ENCODE results near the gene GBE1. TPM values are rescaled to one million over a fixed set of nuclear protein-coding genes. Genes with fewer than 3 reads are reported as not detected.

GBE1 gene
- total and polyA plus RNA-seq, 9 of the 15 experiments (the other 6 are each of a cell fraction or from before 2014, with no cell fraction given), result 7.9 to 25.6 (median 13.1) TPM

DNA sequence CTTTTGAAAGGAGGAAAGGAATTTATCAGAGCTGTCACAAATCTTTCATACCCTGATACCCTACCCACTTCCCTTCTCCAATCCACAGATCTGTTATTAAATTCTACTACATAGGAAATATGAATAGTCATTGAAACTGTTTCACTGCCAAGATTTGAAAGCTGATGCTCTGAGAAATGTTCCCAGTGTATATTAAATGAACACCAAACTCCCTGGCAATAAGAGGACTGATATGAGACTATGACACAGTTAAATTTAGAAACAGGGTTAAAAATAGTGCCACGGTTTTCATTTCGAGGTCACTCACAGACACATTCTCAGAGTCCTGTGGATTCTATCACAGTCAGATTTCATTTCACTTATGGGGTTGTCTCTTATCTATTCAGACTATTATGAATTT lies 27.2 kb upstream of the GBE1 start:
- no peak for DNase-seq (ENCODE audit: extremely low read depth in 1 of 4, low spot score in 3 of 4)
- Histone ChIP-seq H4K20me1 (replicated peaks; ENCODE audit: control insufficient read depth, insufficient read depth, low read length) (no peaks in the 10 kb centered on the region), H3K27me3 (ENCODE audit: control insufficient read depth in 2 of 2, insufficient read depth in 2 of 2, low read length in 2 of 2) (no peaks in the 10 kb centered on the region), H2AFZ (ENCODE audit: low read depth, low read length) (no peak overlapping the region), H3K36me3 (ENCODE audit: control insufficient read depth, insufficient read depth, low read length) (no peaks in the 10 kb centered on the region), H3K9ac (ENCODE audit: insufficient read depth in 1 of 2, low read depth in 2 of 2, low read length in 2 of 2) (no peak overlapping the region), H3K27ac (ENCODE audit: extremely low read depth, low read depth, low read length) (no peak overlapping the region), H3K4me2 (ENCODE audit: insufficient read depth, low read length) (no peak overlapping the region), H3K4me1 (replicated peaks in 1 of 2; ENCODE audit: control insufficient read depth in 2 of 2, insufficient read depth in 2 of 2, low read length in 2 of 2) (no peaks in the 10 kb centered on the region), H3K9me1 (ENCODE audit: control insufficient read depth, insufficient read depth, low read length) (no peaks in the 10 kb centered on the region), H3K79me2 (ENCODE audit: control insufficient read depth, insufficient read depth, low read length) (no peaks in the 10 kb centered on the region), H3K9me3 (replicated peaks; ENCODE audit: control insufficient read depth, insufficient read depth, low read depth, low read length) (no peaks in the 10 kb centered on the region), H3K4me3 (no peak overlapping the region)
- intact Hi-C loops (cut with micrococcal nuclease) (loop anchor here (10.0 kb wide), 1 partner anchor 204 kb away; no protein-coding TSS in a partner anchor), in situ Hi-C loops (cut with MboI) (no loop called here)
- FAIRE-seq, result no peak
- TF ChIP-seq ZNF24 (IDR thresholded peaks at IDR 0.05), result no peak
- TF ChIP-seq, protein P1, sequence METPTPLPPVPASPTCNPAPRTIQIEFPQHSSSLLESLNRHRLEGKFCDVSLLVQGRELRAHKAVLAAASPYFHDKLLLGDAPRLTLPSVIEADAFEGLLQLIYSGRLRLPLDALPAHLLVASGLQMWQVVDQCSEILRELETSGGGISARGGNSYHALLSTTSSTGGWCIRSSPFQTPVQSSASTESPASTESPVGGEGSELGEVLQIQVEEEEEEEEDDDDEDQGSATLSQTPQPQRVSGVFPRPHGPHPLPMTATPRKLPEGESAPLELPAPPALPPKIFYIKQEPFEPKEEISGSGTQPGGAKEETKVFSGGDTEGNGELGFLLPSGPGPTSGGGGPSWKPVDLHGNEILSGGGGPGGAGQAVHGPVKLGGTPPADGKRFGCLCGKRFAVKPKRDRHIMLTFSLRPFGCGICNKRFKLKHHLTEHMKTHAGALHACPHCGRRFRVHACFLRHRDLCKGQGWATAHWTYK (CRISPR knock-in tag; IDR thresholded peaks at IDR 0.05), result no peak
- no peak for TF ChIP-seq GATAD2A (IDR thresholded peaks at IDR 0.05)
- TF ChIP-seq, protein P2, sequence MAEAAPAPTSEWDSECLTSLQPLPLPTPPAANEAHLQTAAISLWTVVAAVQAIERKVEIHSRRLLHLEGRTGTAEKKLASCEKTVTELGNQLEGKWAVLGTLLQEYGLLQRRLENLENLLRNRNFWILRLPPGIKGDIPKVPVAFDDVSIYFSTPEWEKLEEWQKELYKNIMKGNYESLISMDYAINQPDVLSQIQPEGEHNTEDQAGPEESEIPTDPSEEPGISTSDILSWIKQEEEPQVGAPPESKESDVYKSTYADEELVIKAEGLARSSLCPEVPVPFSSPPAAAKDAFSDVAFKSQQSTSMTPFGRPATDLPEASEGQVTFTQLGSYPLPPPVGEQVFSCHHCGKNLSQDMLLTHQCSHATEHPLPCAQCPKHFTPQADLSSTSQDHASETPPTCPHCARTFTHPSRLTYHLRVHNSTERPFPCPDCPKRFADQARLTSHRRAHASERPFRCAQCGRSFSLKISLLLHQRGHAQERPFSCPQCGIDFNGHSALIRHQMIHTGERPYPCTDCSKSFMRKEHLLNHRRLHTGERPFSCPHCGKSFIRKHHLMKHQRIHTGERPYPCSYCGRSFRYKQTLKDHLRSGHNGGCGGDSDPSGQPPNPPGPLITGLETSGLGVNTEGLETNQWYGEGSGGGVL (CRISPR knock-in tag; IDR thresholded peaks at IDR 0.05), result no peak
- no peak for TF ChIP-seq CBX3 (IDR thresholded peaks at IDR 0.05; ENCODE audit: borderline replicate concordance in 1 of 2, low read length in 2 of 2)
- no peak for TF ChIP-seq ZFP36 (IDR thresholded peaks at IDR 0.05; ENCODE audit: low read depth, low read length, partially characterized antibody)
- TF ChIP-seq NONO (IDR thresholded peaks at IDR 0.05; ENCODE audit: low read depth in 2 of 2, low read length in 1 of 2), result no peak
- no peak for TF ChIP-seq MIER1 (IDR thresholded peaks at IDR 0.05; ENCODE audit: low read depth)
- TF ChIP-seq, protein P3, sequence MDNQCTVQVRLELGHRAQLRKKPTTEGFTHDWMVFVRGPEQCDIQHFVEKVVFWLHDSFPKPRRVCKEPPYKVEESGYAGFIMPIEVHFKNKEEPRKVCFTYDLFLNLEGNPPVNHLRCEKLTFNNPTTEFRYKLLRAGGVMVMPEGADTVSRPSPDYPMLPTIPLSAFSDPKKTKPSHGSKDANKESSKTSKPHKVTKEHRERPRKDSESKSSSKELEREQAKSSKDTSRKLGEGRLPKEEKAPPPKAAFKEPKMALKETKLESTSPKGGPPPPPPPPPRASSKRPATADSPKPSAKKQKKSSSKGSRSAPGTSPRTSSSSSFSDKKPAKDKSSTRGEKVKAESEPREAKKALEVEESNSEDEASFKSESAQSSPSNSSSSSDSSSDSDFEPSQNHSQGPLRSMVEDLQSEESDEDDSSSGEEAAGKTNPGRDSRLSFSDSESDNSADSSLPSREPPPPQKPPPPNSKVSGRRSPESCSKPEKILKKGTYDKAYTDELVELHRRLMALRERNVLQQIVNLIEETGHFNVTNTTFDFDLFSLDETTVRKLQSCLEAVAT (IDR thresholded peaks at IDR 0.05), result no peak
- TF ChIP-seq MYBL2 (IDR thresholded peaks at IDR 0.05; ENCODE audit: low read depth), result no peak
- TF ChIP-seq MYBL2 (CRISPR knock-in tag; IDR thresholded peaks at IDR 0.05; ENCODE audit: borderline replicate concordance), result no peak
- no peak for TF ChIP-seq KDM5B (IDR thresholded peaks at IDR 0.05; ENCODE audit: insufficient replicate concordance, low read depth, low read length)
- TF ChIP-seq TBP (optimal IDR thresholded peaks at IDR 0.05; ENCODE audit: low read depth, low read length), result no peak
- no peak for TF ChIP-seq CHD4 (IDR thresholded peaks at IDR 0.05; ENCODE audit: insufficient read depth, insufficient replicate concordance, low read depth, low read length, poor library complexity, severe bottlenecking)
- no peak for TF ChIP-seq SMAD4 (CRISPR knock-in tag; conservative IDR thresholded peaks at IDR 0.05)
- no peak for TF ChIP-seq TSC22D4 (tag; IDR thresholded peaks at IDR 0.05)
- no peak for TF ChIP-seq BCL6 (CRISPR knock-in tag; IDR thresholded peaks at IDR 0.05)
- TF ChIP-seq TRIM28 (IDR thresholded peaks at IDR 0.05), result no peak
- ChIA-PET POLR2A (no interaction called here), CTCF (ENCODE audit: low intra/inter-chr PET ratio) (no interaction called here)
- BruUV-seq (replicated peaks), result no TSS peak
- WGBS (ENCODE audit: insufficient coverage, low coverage, missing lambda C conversion rate), result 0% methylated on average over 2 of the region's 2 CpGs
- no peak for ATAC-seq
